Left kidney (tissue), 2 donors: ENCODE data around the gene CDYL. TPM values are rescaled to one million over a fixed set of nuclear protein-coding genes. Genes with fewer than 3 reads are reported as not detected.

Experiments used
- DNase-seq: peaks from one replicate; pipeline ENCODE4 v3.0.0-alpha.2; 2013
- polyA plus RNA-seq: library from polyadenylated mRNA; unstranded; fragments of 120-200 nt; gene quantifications from one replicate; pipeline ENCODE4 v1.2.1, GENCODE V29; 2013; ENCODE audit not compliant: insufficient read length

CDYL gene
- polyA plus RNA-seq, 1 donor = 27.7 TPM

GRCh38 chr6:4802312-4802935, 26.2 kb downstream of the CDYL start:
- DNase-seq = no peak

- DNase-seq = no peak
Observed at GRCh38 chr6:4803343-4803744, 27.1 kb downstream of the CDYL start.

- DNase-seq = no peak
Observed at GRCh38 chr6:4804095-4804494, 27.9 kb downstream of the CDYL start.

GRCh38 chr6:4805553-4806336, 29.5 kb downstream of the CDYL start:
- DNase-seq = peak; percentile 61

GRCh38 chr6:4806337-4806725, 30.1 kb downstream of the CDYL start:
- DNase-seq = no peak

- no peak for DNase-seq
Observed at GRCh38 chr6:4806791-4807190, 30.6 kb downstream of the CDYL start.

GRCh38 chr6:4808396-4808795, 32.2 kb downstream of the CDYL start:
- DNase-seq = no peak

GRCh38 chr6:4809999-4810918, 34.1 kb downstream of the CDYL start:
- DNase-seq = no peak

- no peak for DNase-seq
Observed at GRCh38 chr6:4812068-4812467, 35.9 kb downstream of the CDYL start.

GRCh38 chr6:4813055-4813454, 36.9 kb downstream of the CDYL start:
- DNase-seq = no peak

GRCh38 chr6:4814212-4814611, 38.0 kb downstream of the CDYL start:
- no peak for DNase-seq

GRCh38 chr6:4814987-4815386, 38.8 kb downstream of the CDYL start:
- no peak for DNase-seq

GRCh38 chr6:4815584-4815983, 39.4 kb downstream of the CDYL start:
- DNase-seq = no peak

GRCh38 chr6:4816904-4817303, 40.7 kb downstream of the CDYL start:
- DNase-seq = no peak

- no peak for DNase-seq
Observed at GRCh38 chr6:4817551-4817950, 41.3 kb downstream of the CDYL start.

- no peak for DNase-seq
Observed at GRCh38 chr6:4818272-4818938, 42.2 kb downstream of the CDYL start.

GRCh38 chr6:4819706-4820283, 43.6 kb downstream of the CDYL start:
- no peak for DNase-seq

- no peak for DNase-seq
Observed at GRCh38 chr6:4820704-4821276, 44.6 kb downstream of the CDYL start.

- DNase-seq = no peak
Observed at GRCh38 chr6:4822476-4822875, 46.3 kb downstream of the CDYL start.

- DNase-seq = no peak
Observed at GRCh38 chr6:4828187-4828698, 52.0 kb downstream of the CDYL start.

GRCh38 chr6:4829089-4829488, 52.9 kb downstream of the CDYL start:
- no peak for DNase-seq
